ENCODE measurements around the gene TRPM5. TPM values are rescaled to one million over a fixed set of nuclear protein-coding genes. Genes with fewer than 3 reads are reported as not detected.

TRPM5 gene
- total and polyA plus RNA-seq, 9 of the 15 experiments (the other 6 are each of a cell fraction or from before 2014, with no cell fraction given) = not detected

GRCh38 chr11:2419638-2420501 lies 24.4 kb downstream of the TRPM5 start (continued):
- TF ChIP-seq, protein P1, sequence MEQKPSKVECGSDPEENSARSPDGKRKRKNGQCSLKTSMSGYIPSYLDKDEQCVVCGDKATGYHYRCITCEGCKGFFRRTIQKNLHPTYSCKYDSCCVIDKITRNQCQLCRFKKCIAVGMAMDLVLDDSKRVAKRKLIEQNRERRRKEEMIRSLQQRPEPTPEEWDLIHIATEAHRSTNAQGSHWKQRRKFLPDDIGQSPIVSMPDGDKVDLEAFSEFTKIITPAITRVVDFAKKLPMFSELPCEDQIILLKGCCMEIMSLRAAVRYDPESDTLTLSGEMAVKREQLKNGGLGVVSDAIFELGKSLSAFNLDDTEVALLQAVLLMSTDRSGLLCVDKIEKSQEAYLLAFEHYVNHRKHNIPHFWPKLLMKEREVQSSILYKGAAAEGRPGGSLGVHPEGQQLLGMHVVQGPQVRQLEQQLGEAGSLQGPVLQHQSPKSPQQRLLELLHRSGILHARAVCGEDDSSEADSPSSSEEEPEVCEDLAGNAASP (IDR thresholded peaks at IDR 0.05) = no peak
- TF ChIP-seq ARID2 (IDR thresholded peaks at IDR 0.05) (peak; percentile 93), ZNF445 (CRISPR knock-in tag; IDR thresholded peaks at IDR 0.05; ENCODE audit: low read depth) (no peak), CTCF (IDR thresholded peaks at IDR 0.05 in 2 of 3, conservative IDR thresholded peaks at IDR 0.05 in 1 of 3; ENCODE audit: insufficient read depth in 2 of 3, low read depth in 1 of 3, low read length in 3 of 3) (peak; percentile 93 to 95 (median 95)), BRF1 (IDR thresholded peaks at IDR 0.05; ENCODE audit: borderline replicate concordance, extremely low read depth, insufficient read length) (no peak), SMC3 (conservative IDR thresholded peaks at IDR 0.05; ENCODE audit: insufficient read depth, low read depth, low read length) (peak; percentile 90), STAG1 (CRISPR knock-in tag; IDR thresholded peaks at IDR 0.05; ENCODE audit: borderline replicate concordance) (peak; percentile 72; the same call in 1 of the 2 replicates), CC2D1A (IDR thresholded peaks at IDR 0.05) (peak; percentile 71; the same call in 1 of the 2 replicates)
- TF ChIP-seq, protein P2, sequence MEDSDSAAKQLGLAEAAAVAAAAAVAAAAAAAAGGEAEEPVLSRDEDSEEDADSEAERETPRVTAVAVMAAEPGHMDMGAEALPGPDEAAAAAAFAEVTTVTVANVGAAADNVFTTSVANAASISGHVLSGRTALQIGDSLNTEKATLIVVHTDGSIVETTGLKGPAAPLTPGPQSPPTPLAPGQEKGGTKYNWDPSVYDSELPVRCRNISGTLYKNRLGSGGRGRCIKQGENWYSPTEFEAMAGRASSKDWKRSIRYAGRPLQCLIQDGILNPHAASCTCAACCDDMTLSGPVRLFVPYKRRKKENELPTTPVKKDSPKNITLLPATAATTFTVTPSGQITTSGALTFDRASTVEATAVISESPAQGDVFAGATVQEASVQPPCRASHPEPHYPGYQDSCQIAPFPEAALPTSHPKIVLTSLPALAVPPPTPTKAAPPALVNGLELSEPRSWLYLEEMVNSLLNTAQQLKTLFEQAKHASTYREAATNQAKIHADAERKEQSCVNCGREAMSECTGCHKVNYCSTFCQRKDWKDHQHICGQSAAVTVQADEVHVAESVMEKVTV (CRISPR knock-in tag; IDR thresholded peaks at IDR 0.05) = peak; percentile 70

Measured in K562 (cell line).